Measurements from ENCODE around the gene ZNF12. TPM values are rescaled to one million over a fixed set of nuclear protein-coding genes. Genes with fewer than 3 reads are reported as not detected.

ZNF12 gene
- total and polyA plus RNA-seq, 10 of the 15 experiments (the other 5 are each of a cell fraction or from before 2014, with no cell fraction given), result 6.7 to 38.1 (median 14.4) TPM

DNA sequence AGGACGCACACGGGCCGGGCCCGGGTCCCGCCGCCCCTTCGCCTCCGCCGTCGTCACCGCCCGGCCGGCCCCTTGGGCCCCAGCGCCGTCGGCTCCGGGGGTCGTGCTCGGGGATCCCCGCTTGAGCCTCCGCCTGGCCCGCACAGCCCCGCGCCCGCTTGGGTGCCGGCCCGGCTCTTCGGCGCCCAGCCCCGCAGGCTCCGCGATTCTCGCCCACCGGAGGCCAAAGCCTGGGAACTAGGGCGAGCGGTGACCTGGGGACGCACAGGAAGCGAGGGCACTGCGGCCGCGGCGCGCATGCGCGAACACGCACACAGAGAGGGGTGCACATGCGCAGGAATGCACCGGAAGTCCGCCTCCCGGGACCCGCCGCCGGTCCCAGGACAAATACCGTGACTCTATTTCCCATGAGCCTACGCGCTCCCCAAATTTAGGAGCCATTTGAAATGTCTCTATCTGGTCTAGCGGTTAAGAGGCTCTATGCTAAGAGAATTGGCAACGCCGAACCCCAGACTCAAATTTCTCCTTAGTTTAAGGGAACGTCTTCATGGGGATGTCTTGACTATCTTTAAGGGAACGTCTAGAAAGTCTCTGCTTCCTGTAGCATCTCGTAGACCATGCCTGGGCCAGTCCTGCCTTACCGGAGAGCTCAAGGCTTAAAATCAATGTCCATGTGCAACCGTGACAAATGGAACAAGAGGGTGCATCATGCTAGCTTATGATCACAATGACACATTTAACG lies at the start of gene ZNF12 (continued):
- TF ChIP-seq, protein P1, sequence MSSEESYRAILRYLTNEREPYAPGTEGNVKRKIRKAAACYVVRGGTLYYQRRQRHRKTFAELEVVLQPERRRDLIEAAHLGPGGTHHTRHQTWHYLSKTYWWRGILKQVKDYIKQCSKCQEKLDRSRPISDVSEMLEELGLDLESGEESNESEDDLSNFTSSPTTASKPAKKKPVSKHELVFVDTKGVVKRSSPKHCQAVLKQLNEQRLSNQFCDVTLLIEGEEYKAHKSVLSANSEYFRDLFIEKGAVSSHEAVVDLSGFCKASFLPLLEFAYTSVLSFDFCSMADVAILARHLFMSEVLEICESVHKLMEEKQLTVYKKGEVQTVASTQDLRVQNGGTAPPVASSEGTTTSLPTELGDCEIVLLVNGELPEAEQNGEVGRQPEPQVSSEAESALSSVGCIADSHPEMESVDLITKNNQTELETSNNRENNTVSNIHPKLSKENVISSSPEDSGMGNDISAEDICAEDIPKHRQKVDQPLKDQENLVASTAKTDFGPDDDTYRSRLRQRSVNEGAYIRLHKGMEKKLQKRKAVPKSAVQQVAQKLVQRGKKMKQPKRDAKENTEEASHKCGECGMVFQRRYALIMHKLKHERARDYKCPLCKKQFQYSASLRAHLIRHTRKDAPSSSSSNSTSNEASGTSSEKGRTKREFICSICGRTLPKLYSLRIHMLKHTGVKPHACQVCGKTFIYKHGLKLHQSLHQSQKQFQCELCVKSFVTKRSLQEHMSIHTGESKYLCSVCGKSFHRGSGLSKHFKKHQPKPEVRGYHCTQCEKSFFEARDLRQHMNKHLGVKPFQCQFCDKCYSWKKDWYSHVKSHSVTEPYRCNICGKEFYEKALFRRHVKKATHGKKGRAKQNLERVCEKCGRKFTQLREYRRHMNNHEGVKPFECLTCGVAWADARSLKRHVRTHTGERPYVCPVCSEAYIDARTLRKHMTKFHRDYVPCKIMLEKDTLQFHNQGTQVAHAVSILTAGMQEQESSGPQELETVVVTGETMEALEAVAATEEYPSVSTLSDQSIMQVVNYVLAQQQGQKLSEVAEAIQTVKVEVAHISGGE (CRISPR knock-in tag; IDR thresholded peaks at IDR 0.05), result 0 out of 2 replicates have a peak, but pooled peaks have one; percentile 57
- no peak for TF ChIP-seq SRF (IDR thresholded peaks at IDR 0.05; ENCODE audit: low read depth in 2 of 2, low read length in 2 of 2)
- TF ChIP-seq BRCA1 (IDR thresholded peaks at IDR 0.05; ENCODE audit: low read depth, low read length), result peak; percentile 51; the same call in 1 of the 2 replicates
- TF ChIP-seq, protein P2, sequence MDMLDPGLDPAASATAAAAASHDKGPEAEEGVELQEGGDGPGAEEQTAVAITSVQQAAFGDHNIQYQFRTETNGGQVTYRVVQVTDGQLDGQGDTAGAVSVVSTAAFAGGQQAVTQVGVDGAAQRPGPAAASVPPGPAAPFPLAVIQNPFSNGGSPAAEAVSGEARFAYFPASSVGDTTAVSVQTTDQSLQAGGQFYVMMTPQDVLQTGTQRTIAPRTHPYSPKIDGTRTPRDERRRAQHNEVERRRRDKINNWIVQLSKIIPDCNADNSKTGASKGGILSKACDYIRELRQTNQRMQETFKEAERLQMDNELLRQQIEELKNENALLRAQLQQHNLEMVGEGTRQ (IDR thresholded peaks at IDR 0.05; ENCODE audit: borderline replicate concordance, low read depth, low read length), result no peak
- TF ChIP-seq YY1 (IDR thresholded peaks at IDR 0.05; ENCODE audit: low read depth, low read length), result peak; percentile 69; the same call in 1 of the 2 replicates
- TF ChIP-seq, protein P3, sequence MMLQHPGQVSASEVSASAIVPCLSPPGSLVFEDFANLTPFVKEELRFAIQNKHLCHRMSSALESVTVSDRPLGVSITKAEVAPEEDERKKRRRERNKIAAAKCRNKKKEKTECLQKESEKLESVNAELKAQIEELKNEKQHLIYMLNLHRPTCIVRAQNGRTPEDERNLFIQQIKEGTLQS (IDR thresholded peaks at IDR 0.05; ENCODE audit: borderline replicate concordance, extremely low read depth, low read depth, low read length), result peak; percentile 26; the same call in 1 of the 2 replicates
- no peak; the same call in 1 of the 2 replicates for TF ChIP-seq MYB (IDR thresholded peaks at IDR 0.05; ENCODE audit: borderline replicate concordance, low read depth, low read length)
- no peak for TF ChIP-seq CBX3 (IDR thresholded peaks at IDR 0.05; ENCODE audit: borderline replicate concordance, low read depth)
- TF ChIP-seq JUNB (IDR thresholded peaks at IDR 0.05), result peak; percentile 95
- no peak for TF ChIP-seq RB1 (IDR thresholded peaks at IDR 0.05; ENCODE audit: borderline replicate concordance)
- TF ChIP-seq, protein P4, sequence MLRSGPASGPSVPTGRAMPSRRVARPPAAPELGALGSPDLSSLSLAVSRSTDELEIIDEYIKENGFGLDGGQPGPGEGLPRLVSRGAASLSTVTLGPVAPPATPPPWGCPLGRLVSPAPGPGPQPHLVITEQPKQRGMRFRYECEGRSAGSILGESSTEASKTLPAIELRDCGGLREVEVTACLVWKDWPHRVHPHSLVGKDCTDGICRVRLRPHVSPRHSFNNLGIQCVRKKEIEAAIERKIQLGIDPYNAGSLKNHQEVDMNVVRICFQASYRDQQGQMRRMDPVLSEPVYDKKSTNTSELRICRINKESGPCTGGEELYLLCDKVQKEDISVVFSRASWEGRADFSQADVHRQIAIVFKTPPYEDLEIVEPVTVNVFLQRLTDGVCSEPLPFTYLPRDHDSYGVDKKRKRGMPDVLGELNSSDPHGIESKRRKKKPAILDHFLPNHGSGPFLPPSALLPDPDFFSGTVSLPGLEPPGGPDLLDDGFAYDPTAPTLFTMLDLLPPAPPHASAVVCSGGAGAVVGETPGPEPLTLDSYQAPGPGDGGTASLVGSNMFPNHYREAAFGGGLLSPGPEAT (IDR thresholded peaks at IDR 0.05; ENCODE audit: low read depth), result peak; percentile 68
- peak; percentile 34; the same call in 1 of the 2 replicates for TF ChIP-seq PML (IDR thresholded peaks at IDR 0.05; ENCODE audit: low read length)
- TF ChIP-seq HCFC1 (IDR thresholded peaks at IDR 0.05; ENCODE audit: low read length), result peak; percentile 64
- TF ChIP-seq, protein P5, sequence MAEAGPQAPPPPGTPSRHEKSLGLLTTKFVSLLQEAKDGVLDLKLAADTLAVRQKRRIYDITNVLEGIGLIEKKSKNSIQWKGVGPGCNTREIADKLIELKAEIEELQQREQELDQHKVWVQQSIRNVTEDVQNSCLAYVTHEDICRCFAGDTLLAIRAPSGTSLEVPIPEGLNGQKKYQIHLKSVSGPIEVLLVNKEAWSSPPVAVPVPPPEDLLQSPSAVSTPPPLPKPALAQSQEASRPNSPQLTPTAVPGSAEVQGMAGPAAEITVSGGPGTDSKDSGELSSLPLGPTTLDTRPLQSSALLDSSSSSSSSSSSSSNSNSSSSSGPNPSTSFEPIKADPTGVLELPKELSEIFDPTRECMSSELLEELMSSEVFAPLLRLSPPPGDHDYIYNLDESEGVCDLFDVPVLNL (IDR thresholded peaks at IDR 0.05; ENCODE audit: low read depth, low read length), result 0 out of 2 replicates have a peak, but pooled peaks have one; percentile 15
- no peak for TF ChIP-seq TCF3 (IDR thresholded peaks at IDR 0.05; ENCODE audit: borderline replicate concordance, insufficient read depth, low read depth, low read length)
- no peak for TF ChIP-seq MEF2A (IDR thresholded peaks at IDR 0.05; ENCODE audit: insufficient read depth, low read depth, low read length)
- TF ChIP-seq IKZF1 (conservative IDR thresholded peaks at IDR 0.05), result peak; percentile 100
- TF ChIP-seq CHD4 (IDR thresholded peaks at IDR 0.05), result 0 out of 2 replicates have a peak, but pooled peaks have one; percentile 82
- 0 out of 2 replicates have a peak, but pooled peaks have one; percentile 43 for TF ChIP-seq NBN (IDR thresholded peaks at IDR 0.05)

All from GM12878 (cell line).